Measurements from ENCODE around the gene GAB3. TPM values are rescaled to one million over a fixed set of nuclear protein-coding genes. Genes with fewer than 3 reads are reported as not detected.

Gene GAB3
- polyA plus RNA-seq, 1 donor (not counting 4 experiments of a cell fraction or from before 2014, with no cell fraction given): 0.18 TPM

- H3K79me2 ChIP-seq (ENCODE audit: control insufficient read depth, insufficient read depth, low read length): peaks cover 42% of the 10 kb centered on the region
- peaks cover 8 to 9% of the 10 kb centered on the region in 2 experiments for H3K36me3 ChIP-seq (ENCODE audit: control insufficient read depth in 2 of 2, extremely low read depth in 1 of 2, insufficient read depth in 2 of 2, low read length in 2 of 2)
- TF ChIP-seq EZH2 (IDR thresholded peaks at IDR 0.05; ENCODE audit: low read length) (no peak), CTCF (optimal IDR thresholded peaks at IDR 0.05 in 1 of 3, IDR thresholded peaks at IDR 0.05 in 1 of 3, conservative IDR thresholded peaks at IDR 0.05 in 1 of 3; ENCODE audit: extremely low read depth in 1 of 3, insufficient read depth in 2 of 3, low read length in 3 of 3) (peak in 1 of 3 experiments; percentile 5)
- peak within 1 kb of the TSS; percentile 62 to 94 (median 77) for H3K4me3 ChIP-seq (ENCODE audit: control insufficient read depth in 2 of 3, extremely low read depth in 1 of 3, insufficient read depth in 2 of 3, low read depth in 1 of 3, low read length in 3 of 3)
- peaks cover 7% of the 10 kb centered on the region for H3K4me1 ChIP-seq (ENCODE audit: control insufficient read depth, extremely low read depth, insufficient read depth, low read length)
- H3K4me2 ChIP-seq (ENCODE audit: control insufficient read depth, extremely low read depth, insufficient read depth, low read depth, low read length): peak within 1 kb of the TSS; percentile 76
- peak; percentile 66 for DNase-seq (ENCODE audit: low read depth, low spot score)
- H3K9me3 ChIP-seq (ENCODE audit: control insufficient read depth, low read depth, low read length): no peaks in the 10 kb centered on the region
- no peak for FAIRE-seq
- dilution Hi-C loops (cut with MboI; ENCODE audit: extremely low pct_ligation_motif_present, low sequenced_read_pairs): no loop called here
- peak within 1 kb of the TSS; percentile 91 for H3K27ac ChIP-seq (ENCODE audit: control insufficient read depth, insufficient read depth, low read length)
- H4K20me1 ChIP-seq (ENCODE audit: control insufficient read depth, extremely low read depth, insufficient read depth, low read length): no peaks in the 10 kb centered on the region
- no peaks in the 10 kb centered on the region for H3K9me1 ChIP-seq (ENCODE audit: control insufficient read depth, extremely low read depth, insufficient read depth, low read length)
- peak within 1 kb of the TSS; percentile 93 for H3K9ac ChIP-seq (ENCODE audit: control insufficient read depth, extremely low read depth, insufficient read depth, low read length)
- no peaks in the 10 kb centered on the region for H3K27me3 ChIP-seq (ENCODE audit: control insufficient read depth, extremely low read depth, insufficient read depth, low read length)
- H2AFZ ChIP-seq (ENCODE audit: control insufficient read depth, low read length): peak within 1 kb of the TSS; percentile 70
These were observed 11.8 kb upstream of the GAB3 start, which contains the start of gene DKC1 for GRCh38 chrX:154762537-154763296. TSS of gene DKC1 (plus strand) at chrX:154762864. CDS start at chrX:154762966, 102 bp downstream.

GRCh38 chrX:154761977-154762536 lies 11.2 kb upstream of the GAB3 start:
- H2AFZ ChIP-seq (ENCODE audit: control insufficient read depth, low read length): peak overlapping the region; percentile 70
- no peaks in the 10 kb centered on the region for H3K27me3 ChIP-seq (ENCODE audit: control insufficient read depth, extremely low read depth, insufficient read depth, low read length)
- H3K9me3 ChIP-seq (ENCODE audit: control insufficient read depth, low read depth, low read length): no peaks in the 10 kb centered on the region
- DNase-seq (ENCODE audit: low read depth, low spot score) (no peak), FAIRE-seq (no peak)
- peaks cover 8 to 9% of the 10 kb centered on the region in 2 experiments for H3K36me3 ChIP-seq (ENCODE audit: control insufficient read depth in 2 of 2, extremely low read depth in 1 of 2, insufficient read depth in 2 of 2, low read length in 2 of 2)
- peak overlapping the region; percentile 62 to 65 (median 62) for H3K4me3 ChIP-seq (ENCODE audit: control insufficient read depth in 2 of 3, extremely low read depth in 1 of 3, insufficient read depth in 2 of 3, low read depth in 1 of 3, low read length in 3 of 3)
- peaks cover 7% of the 10 kb centered on the region for H3K4me1 ChIP-seq (ENCODE audit: control insufficient read depth, extremely low read depth, insufficient read depth, low read length)
- TF ChIP-seq EZH2 (IDR thresholded peaks at IDR 0.05; ENCODE audit: low read length) (no peak), CTCF (optimal IDR thresholded peaks at IDR 0.05 in 1 of 3, IDR thresholded peaks at IDR 0.05 in 1 of 3, conservative IDR thresholded peaks at IDR 0.05 in 1 of 3; ENCODE audit: extremely low read depth in 1 of 3, insufficient read depth in 2 of 3, low read length in 3 of 3) (no peak)
- H4K20me1 ChIP-seq (ENCODE audit: control insufficient read depth, extremely low read depth, insufficient read depth, low read length): no peaks in the 10 kb centered on the region
- peak overlapping the region; percentile 66 for H3K27ac ChIP-seq (ENCODE audit: control insufficient read depth, insufficient read depth, low read length)
- dilution Hi-C loops (cut with MboI; ENCODE audit: extremely low pct_ligation_motif_present, low sequenced_read_pairs): no loop called here
- H3K79me2 ChIP-seq (ENCODE audit: control insufficient read depth, insufficient read depth, low read length): peaks cover 39% of the 10 kb centered on the region
- H3K9me1 ChIP-seq (ENCODE audit: control insufficient read depth, extremely low read depth, insufficient read depth, low read length): no peaks in the 10 kb centered on the region
- peak overlapping the region; percentile 93 for H3K9ac ChIP-seq (ENCODE audit: control insufficient read depth, extremely low read depth, insufficient read depth, low read length)
- peak overlapping the region; percentile 76 for H3K4me2 ChIP-seq (ENCODE audit: control insufficient read depth, extremely low read depth, insufficient read depth, low read depth, low read length)

Measured in keratinocyte (primary cell).